GM19328 (cell line): ENCODE data around the gene DCANP1.
"Not testable (repeated sequence)": the region's sequence is repeated elsewhere in the genome, so short reads cannot be mapped to it uniquely, and the experiment has no call there.

Experiments used
- ATAC-seq: cut with Tn5 transposase; IDR thresholded peaks from one replicate; pipeline ENCODE4 v1.9.1; 2021; ENCODE audit warnings: mild to moderate bottlenecking, moderate library complexity; ENCODE audit not compliant: unreplicated experiment

Gene DCANP1

GRCh38 chr5:135447298-135447929 lies at the start of gene DCANP1:
Gene DCANP1 (minus strand): TSS chr5:135447348. CDS start chr5:135447108, 240 bp downstream.
- ATAC-seq = no peak

- not testable (repeated sequence) for ATAC-seq
Observed at GRCh38 chr5:135495531-135495930, 48.4 kb upstream of the DCANP1 start.

- ATAC-seq = no peak
Observed at GRCh38 chr5:135494196-135494595, 47.0 kb upstream of the DCANP1 start.

- ATAC-seq = no peak
Observed at GRCh38 chr5:135493406-135494180, 46.4 kb upstream of the DCANP1 start.

GRCh38 chr5:135492319-135492626 lies 45.1 kb upstream of the DCANP1 start:
- ATAC-seq = no peak

- ATAC-seq = no peak
Observed at GRCh38 chr5:135491552-135492318, 44.6 kb upstream of the DCANP1 start.

GRCh38 chr5:135491038-135491551 lies 43.9 kb upstream of the DCANP1 start:
- no peak for ATAC-seq

- ATAC-seq = no peak
Observed at GRCh38 chr5:135490245-135491037, 43.3 kb upstream of the DCANP1 start.

- no peak for ATAC-seq
Observed at GRCh38 chr5:135489466-135490244, 42.5 kb upstream of the DCANP1 start.

GRCh38 chr5:135488727-135489465 lies 41.7 kb upstream of the DCANP1 start:
- ATAC-seq = no peak

- no peak for ATAC-seq
Observed at GRCh38 chr5:135487839-135488514, 40.8 kb upstream of the DCANP1 start.

GRCh38 chr5:135487037-135487395 lies 39.9 kb upstream of the DCANP1 start:
- no peak for ATAC-seq

- ATAC-seq = no peak
Observed at GRCh38 chr5:135486131-135487036, 39.2 kb upstream of the DCANP1 start.

GRCh38 chr5:135484674-135485086 lies 37.5 kb upstream of the DCANP1 start:
- no peak for ATAC-seq

- ATAC-seq = no peak
Observed at GRCh38 chr5:135483254-135483653, 36.1 kb upstream of the DCANP1 start.

- no peak for ATAC-seq
Observed at GRCh38 chr5:135482381-135482933, 35.3 kb upstream of the DCANP1 start.

GRCh38 chr5:135481909-135482311 lies 34.8 kb upstream of the DCANP1 start:
- ATAC-seq = no peak

GRCh38 chr5:135481387-135481786 lies 34.2 kb upstream of the DCANP1 start:
- no peak for ATAC-seq
